ACC112 (cell line): ENCODE results near the gene PDLIM7.

Source experiments
- H2AFZ ChIP-seq: fragments of 200-600 bp; sonication (generic); one replicate; pipeline ENCODE4 v1.6.0; 2017; ENCODE audit warnings: antibody characterized with exemption, low read length; ENCODE audit not compliant: unreplicated experiment
- H3K27ac ChIP-seq: fragments of 200-600 bp; sonication (generic); 2 replicates; pipeline ENCODE4 v1.5.1; 2014; ENCODE audit warnings: low read depth, mild to moderate bottlenecking, antibody characterized with exemption, low read length, moderate library complexity
- H3K27me3 ChIP-seq: fragments of 200-600 bp; sonication (generic); 2 replicates; pipeline ENCODE4 v1.6.1; 2014; ENCODE audit warnings: mild to moderate bottlenecking, antibody characterized with exemption, low read length, moderate library complexity, mixed read lengths; ENCODE audit not compliant: insufficient read depth
- H3K36me3 ChIP-seq: fragments of 200-600 bp; sonication (generic); 2 replicates; pipeline ENCODE4 v1.6.1; 2016; ENCODE audit warnings: mild to moderate bottlenecking, antibody characterized with exemption, low read length, moderate library complexity, mixed read lengths; ENCODE audit not compliant: insufficient read depth
- H3K4me1 ChIP-seq: fragments of 200-600 bp; sonication (generic); one replicate; pipeline ENCODE4 v1.6.1; 2016; ENCODE audit warnings: low read length, mixed read lengths; ENCODE audit not compliant: insufficient read depth, unreplicated experiment, control insufficient read depth
- H3K4me3 ChIP-seq: fragments of 200-600 bp; sonication (generic); 2 replicates; pipeline ENCODE4 v1.5.1; 2014; ENCODE audit warnings: mild to moderate bottlenecking, low read depth, low read length
- H3K79me2 ChIP-seq: fragments of 200-600 bp; sonication (generic); one replicate; pipeline ENCODE4 v1.6.0; 2016; ENCODE audit warnings: low read length; ENCODE audit not compliant: control insufficient read depth, unreplicated experiment, insufficient read depth

The PDLIM7 gene

DNA sequence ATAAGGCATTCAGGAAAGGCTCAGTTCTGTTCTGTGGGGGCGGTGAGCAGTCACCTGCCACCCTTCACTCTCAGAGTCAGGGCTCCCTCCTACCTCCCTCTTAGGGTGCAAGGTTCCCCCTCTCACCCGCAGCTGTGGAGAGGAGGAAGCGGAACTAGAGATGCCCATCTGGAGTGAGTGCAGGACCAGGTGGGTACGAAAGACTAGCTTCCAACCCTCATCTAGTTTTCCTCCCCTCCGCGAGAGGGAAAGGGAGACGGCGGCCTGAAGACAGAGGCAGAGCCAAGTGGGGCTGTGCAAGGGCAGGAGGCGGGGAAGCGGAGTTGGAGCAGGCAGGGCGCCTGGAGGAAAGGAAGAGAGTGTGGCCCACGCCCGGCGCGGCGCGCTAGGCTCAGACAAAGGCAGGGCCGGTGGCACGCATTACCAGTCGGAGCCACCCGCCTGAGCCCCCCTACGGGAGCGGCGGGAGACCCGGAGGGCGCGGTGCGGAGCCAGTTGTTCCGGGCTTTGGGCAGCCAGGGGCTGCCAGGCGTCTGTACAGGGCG, 43.5 kb downstream of the PDLIM7 start:
- Histone ChIP-seq H3K4me1 (peaks cover 18% of the 10 kb centered on the region), H3K27ac (no peak overlapping the region), H2AFZ (no peak overlapping the region), H3K79me2 (peaks cover 8% of the 10 kb centered on the region), H3K27me3 (no peaks in the 10 kb centered on the region), H3K36me3 (peaks cover 3% of the 10 kb centered on the region; the same call in 1 of the 2 replicates), H3K4me3 (peak overlapping the region; percentile 77)

DNA sequence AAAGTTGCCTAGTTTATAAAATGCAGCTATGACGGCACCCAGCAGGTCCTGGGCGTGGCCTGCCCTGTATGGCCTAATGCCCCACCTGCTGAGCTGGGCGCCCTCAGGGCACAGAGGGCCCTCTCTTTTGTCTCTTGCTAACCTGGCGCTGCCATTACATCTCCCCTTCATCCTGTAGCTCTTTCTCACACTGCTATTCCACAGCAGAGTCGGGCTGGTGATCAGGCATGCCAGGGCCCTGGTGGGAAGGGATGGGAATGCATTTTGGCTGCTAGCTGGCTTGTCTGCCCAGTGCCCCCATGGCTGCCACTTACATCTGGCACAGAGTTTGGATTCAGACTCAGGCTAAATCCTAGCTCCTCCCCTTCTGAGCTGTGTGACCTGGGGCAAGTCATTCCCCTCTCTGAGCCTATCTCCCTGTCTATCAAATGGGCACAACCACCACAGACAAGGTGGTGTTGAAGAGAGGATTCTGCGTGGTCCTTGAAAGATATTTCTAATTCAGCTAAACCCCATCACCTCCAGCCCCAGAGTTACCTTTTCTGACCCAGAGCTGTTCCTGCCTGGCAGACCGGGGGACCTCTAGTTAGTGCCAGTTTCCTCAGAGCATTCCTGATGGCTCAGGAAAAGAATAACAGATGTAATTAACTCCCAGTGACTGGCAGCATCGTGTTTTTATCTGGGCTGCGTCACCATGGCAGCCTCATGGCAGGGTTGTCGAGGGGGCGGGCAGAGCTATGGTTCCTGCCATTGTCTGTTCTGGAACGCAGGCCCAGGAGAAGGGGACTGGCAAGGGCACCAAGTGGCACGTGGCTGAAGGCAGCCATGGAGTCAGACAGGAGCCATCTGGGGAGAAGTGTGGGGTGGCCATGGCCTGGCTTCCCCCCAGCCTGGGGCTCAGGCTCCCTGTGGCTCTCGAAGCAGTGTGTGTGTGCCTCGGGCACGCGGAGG, 44.4 kb downstream of the PDLIM7 start:
- Histone ChIP-seq H3K4me3 (no peak overlapping the region), H3K36me3 (peaks cover 3% of the 10 kb centered on the region; the same call in 1 of the 2 replicates), H3K27ac (no peak overlapping the region), H3K79me2 (peaks cover 8% of the 10 kb centered on the region), H3K4me1 (peaks cover 27% of the 10 kb centered on the region), H3K27me3 (no peaks in the 10 kb centered on the region), H2AFZ (no peak overlapping the region)

DNA sequence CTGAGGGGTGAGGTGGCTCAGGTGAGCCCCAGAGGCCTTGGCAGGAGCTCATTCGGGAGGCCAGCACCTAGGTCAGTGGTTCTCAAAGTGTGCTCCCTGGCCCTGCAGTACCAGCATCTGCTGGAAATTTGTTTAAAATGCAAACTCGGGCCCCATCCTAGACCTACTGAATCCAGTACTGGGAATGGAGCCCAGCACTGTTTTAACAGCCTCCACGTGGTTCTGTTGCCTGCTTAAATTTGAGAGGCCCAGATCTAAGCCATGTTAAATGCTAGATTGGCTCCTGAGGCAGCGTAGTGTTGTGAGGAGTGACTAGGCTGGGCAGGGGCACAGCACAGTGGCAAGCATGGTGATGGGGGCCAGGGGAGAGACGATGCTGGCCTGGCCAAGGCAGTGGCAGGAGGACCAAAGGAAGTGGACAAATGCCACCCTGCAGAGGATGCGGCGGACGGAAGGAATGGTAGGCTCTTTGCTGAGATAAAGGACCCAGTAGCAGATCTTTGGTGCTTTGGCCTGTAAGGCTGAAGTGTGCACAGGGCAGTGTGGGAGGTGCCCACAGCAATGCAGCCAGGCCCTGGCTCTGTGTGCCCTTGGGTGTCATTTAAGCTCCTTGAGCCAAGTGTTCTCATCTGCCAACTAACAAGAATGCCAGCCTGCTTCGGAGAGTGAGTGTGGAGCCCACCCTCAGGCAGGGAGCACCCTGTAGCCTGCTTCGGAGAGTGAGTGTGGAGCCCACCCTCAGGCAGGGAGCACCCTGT, 46.6 kb downstream of the PDLIM7 start:
- Histone ChIP-seq H3K27ac (no peak overlapping the region), H3K79me2 (peaks cover 8% of the 10 kb centered on the region), H3K36me3 (no peaks in the 10 kb centered on the region), H3K4me1 (peaks cover 23% of the 10 kb centered on the region), H3K4me3 (no peak overlapping the region), H2AFZ (no peak overlapping the region), H3K27me3 (no peaks in the 10 kb centered on the region)

DNA sequence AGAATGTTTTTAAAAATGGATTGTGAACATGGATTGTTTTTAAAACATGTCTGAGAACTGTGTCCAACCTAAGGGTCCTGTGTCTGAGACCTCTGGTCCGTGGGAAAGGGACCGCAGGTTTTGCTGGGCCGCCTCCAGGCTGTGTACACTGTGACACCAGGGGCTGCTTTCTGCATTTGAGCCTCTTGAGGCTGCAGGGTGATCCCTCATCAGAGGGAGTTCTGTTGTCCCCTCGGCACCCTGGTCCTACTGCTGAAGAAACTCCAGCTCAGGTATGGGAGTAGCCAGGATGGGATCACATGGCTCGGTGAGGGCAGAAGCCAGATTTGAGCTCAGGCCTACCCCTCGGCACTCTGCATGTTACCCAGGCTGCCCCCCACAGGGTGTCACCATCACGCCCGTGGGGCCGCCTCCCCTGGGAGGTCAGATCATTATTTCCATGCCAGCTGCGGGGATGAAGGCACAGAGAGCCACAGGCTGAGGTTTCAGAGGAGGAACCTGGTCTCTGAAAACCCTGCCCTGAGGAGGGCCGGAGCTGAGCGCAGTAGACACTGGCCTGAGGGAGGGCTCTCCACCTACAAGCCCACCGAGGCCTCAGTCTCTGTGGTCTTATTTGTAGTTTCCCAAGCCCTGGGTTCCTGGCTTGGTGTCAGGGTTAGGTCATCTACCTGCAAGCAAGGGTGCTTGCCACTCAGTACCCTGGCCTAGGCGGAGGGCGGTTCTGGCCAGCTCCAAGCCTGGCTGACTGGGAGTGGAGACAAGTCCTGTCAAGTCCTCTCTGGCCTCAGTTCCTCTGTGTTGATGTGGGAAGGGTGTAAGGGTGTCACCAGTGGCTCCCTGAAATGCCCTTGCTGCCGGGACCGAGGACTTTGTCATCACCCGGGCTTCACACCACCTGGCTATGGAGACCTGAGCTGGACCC, 48.0 kb downstream of the PDLIM7 start:
- Histone ChIP-seq H3K4me3 (no peak overlapping the region), H2AFZ (no peak overlapping the region), H3K27ac (no peak overlapping the region), H3K36me3 (no peaks in the 10 kb centered on the region), H3K4me1 (peaks cover 17% of the 10 kb centered on the region), H3K27me3 (no peaks in the 10 kb centered on the region), H3K79me2 (peaks cover 8% of the 10 kb centered on the region)

DNA sequence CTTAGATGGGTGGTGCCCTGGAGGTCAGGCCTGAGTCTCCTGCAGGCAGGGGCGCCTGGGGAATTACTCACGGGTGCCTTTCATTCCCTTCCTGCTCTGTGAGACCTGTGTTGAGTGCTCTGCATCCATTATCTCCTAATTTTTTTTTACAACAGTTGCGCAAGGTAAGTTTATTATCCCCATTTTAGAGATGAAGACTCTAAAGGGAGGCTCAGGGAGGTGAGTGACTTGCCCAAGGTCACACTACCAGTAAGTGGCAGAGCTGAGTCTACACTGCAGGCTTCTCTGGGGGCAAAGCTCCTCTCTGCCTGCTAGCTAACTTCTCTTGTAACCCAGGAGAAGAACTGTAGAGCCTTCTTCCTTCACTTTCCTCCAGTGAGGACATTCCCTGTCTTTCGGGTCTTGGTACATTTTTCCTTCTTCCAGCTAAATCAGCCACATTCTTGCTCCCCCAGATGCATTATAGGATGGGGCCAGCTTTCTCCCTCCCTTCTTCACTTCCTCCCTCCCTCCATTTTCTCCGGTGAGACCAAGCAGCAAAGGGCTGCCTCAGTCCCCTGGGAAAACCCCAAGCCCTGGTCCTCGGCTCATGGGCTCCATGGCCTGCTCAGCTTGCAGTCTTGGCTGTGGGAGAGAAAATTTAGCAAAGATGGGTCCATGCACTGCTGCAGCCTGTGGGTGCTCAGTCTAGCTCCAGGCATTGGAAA, 49.0 kb downstream of the PDLIM7 start:
- H3K36me3 ChIP-seq = no peaks in the 10 kb centered on the region
- H3K79me2 ChIP-seq = peaks cover 8% of the 10 kb centered on the region
- peak overlapping the region; percentile 95 for H3K4me3 ChIP-seq
- H3K27ac ChIP-seq = peak overlapping the region; percentile 91
- H2AFZ ChIP-seq = no peak overlapping the region
- no peaks in the 10 kb centered on the region for H3K27me3 ChIP-seq
- peaks cover 11% of the 10 kb centered on the region for H3K4me1 ChIP-seq

DNA sequence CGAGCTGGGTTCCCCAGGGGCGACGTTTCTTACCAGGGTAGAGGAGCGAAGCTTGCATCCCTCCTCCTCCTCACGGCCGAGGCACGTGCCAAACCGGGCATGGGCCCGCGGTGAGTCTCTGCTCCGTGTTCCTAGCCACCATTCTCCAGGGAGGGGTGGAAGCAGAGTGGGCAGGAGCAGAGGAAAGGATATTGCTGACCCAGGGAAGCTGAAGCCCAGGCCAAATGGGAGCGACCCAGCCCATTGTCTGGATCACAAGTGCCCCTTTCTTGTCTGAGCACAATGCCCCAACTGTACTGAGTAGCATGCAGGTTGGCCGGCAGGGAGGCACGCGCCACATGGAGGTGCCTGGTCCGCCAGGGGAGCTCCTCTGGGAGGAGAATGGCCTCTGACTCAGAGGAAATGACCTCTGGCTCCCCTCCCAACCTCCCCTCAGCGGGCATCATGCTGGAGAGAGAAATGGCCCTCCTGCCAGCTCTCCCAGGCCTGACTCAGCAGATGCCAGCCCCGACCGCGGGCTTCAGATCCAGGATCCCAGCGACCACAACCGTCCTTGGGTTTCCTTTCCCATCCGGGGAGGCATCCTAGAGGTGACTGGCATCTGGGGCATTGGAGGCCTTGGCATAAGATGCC, 49.7 kb downstream of the PDLIM7 start:
- Histone ChIP-seq H3K4me3 (peak overlapping the region; percentile 95), H3K27ac (peak overlapping the region; percentile 91), H2AFZ (no peak overlapping the region), H3K36me3 (no peaks in the 10 kb centered on the region), H3K4me1 (peaks cover 11% of the 10 kb centered on the region), H3K27me3 (no peaks in the 10 kb centered on the region), H3K79me2 (peaks cover 8% of the 10 kb centered on the region)

DNA sequence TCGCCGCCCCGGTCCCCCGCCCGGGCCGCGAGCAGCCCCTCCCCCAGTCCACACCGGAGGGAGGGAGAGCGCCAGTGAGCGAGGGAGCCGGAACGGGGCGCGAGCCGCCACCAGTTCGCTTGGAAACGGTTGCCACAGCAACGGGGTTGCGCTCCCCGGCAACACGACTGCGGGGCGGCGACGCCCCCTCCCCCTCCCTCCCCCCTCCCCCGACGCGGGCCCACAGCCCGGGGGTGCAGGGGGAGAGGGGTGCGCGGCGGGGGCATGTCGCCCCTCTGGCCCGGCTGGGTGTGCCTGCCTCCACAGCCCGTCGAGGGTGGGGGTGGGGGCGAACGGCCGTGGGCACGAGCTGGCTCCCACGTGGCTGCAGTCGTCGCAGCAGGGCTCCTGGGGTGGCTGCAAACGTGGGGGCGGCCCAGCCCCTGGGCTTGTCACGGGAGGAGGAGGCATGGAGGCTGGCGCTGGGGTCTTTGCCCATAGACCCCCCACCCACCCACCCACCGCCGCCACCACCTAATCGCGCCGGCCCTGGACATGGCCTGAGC, 50.3 kb downstream of the PDLIM7 start:
- peaks cover 11% of the 10 kb centered on the region for H3K4me1 ChIP-seq
- H3K36me3 ChIP-seq = no peaks in the 10 kb centered on the region
- H3K27me3 ChIP-seq = no peaks in the 10 kb centered on the region
- H3K27ac ChIP-seq = peak overlapping the region; percentile 91
- peaks cover 8% of the 10 kb centered on the region for H3K79me2 ChIP-seq
- H2AFZ ChIP-seq = peak overlapping the region; percentile 79
- H3K4me3 ChIP-seq = peak overlapping the region; percentile 95

DNA sequence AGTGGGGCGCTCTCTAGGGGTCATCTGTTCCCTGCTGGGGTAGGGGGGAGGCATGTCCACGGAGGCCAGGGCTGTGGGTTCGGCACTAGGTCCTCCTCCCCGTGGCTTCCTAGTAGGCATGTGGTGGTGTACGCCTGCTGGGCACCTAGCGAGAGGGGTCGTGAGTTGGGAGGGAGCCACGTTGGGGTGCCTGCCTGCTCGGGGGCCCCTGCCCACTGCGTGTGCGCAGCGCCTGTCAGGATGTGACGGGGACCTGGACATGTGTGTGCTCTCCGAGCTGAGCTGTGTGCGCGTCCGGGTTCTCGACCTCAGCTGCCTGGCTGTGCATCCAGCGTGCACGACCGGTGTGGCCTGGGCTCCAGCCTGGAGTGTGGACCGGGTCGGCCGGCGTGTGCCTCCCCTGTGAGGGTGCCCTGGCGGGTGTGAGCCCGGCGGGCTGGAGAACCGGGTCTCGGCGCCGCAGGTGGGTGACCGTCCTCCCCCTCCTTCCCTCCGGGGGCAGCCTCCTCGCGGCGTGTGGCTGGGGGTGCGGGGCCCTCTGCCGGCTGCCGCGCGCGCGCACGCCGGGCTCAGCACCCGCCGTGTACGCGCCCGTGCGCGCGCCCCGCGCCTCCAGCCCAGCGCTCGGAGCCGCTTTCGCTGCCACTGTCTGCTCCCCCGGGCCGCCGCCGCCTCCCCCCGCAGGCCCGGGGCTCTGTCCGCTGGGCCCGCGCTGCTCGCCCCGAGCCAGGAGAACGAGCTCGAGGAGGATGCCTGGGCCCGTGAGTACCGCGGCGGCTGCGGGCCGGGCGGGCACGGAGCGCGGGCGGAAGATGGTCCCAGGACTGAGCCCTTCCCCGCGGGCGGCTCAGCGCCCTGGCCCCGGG, 51.0 kb downstream of the PDLIM7 start, which contains the start of gene PRR7:
PRR7 (plus strand) TSS at position 615 of the 866 bp plus-strand sequence. CDS start 8,254 bp downstream, outside the sequence.
- H3K79me2 ChIP-seq = peaks cover 8% of the 10 kb centered on the region
- peaks cover 11% of the 10 kb centered on the region for H3K4me1 ChIP-seq
- no peaks in the 10 kb centered on the region for H3K27me3 ChIP-seq
- H3K36me3 ChIP-seq = no peaks in the 10 kb centered on the region
- H2AFZ ChIP-seq = peak within 1 kb of the TSS; percentile 79
- peak within 1 kb of the TSS; percentile 95 for H3K4me3 ChIP-seq
- peak within 1 kb of the TSS; percentile 91 for H3K27ac ChIP-seq
